CMK (cell line): ENCODE data around the gene MVD.
"Not testable (repeated sequence)": the region's sequence is repeated elsewhere in the genome, so short reads cannot be mapped to it uniquely, and the experiment has no call there.

Source experiments
- DNase-seq: peaks from one replicate; pipeline ENCODE4 v3.0.0-alpha.2; 2010; ENCODE audit warnings: low read depth

The MVD gene

DNA sequence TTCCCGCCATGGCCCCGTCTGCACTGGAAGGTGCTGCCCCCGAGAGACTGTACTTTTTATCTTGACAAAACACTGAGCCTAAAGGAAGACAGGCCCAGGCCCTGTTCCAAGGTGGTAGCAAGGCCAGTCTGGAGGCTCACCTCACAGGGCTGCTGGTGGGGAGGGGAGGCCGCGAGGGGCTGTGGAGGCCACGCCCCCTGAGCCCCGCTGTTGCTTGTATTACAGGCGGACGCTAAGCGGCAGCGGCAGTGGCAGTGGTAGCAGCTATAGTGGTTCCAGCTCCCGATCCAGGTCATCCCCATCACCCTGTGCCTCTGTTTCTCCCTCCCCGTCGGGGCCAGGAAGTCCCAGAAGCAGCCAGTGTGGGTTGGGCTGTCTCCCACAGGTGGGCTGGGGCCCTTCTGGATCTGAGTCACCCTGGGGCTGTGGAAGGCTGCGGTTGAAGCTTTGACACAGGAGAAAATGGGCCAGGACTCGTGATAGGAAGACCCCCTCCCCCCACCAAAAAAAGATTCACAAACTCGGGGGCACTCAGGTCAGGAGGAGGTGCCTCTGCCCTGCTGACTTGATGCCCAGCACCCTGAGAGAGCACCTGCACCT, 37.8 kb downstream of the MVD start:
- no peak for DNase-seq

GRCh38 chr16:88624481-88624880, 38.4 kb downstream of the MVD start:
- DNase-seq = no peak

GRCh38 chr16:88623858-88624257, 39.0 kb downstream of the MVD start:
- no peak for DNase-seq

- DNase-seq = no peak
Observed at GRCh38 chr16:88622866-88623265, 40.0 kb downstream of the MVD start.

GRCh38 chr16:88622125-88622524, 40.8 kb downstream of the MVD start:
- DNase-seq = no peak

GRCh38 chr16:88619859-88620815, 42.8 kb downstream of the MVD start:
- no peak for DNase-seq

DNA sequence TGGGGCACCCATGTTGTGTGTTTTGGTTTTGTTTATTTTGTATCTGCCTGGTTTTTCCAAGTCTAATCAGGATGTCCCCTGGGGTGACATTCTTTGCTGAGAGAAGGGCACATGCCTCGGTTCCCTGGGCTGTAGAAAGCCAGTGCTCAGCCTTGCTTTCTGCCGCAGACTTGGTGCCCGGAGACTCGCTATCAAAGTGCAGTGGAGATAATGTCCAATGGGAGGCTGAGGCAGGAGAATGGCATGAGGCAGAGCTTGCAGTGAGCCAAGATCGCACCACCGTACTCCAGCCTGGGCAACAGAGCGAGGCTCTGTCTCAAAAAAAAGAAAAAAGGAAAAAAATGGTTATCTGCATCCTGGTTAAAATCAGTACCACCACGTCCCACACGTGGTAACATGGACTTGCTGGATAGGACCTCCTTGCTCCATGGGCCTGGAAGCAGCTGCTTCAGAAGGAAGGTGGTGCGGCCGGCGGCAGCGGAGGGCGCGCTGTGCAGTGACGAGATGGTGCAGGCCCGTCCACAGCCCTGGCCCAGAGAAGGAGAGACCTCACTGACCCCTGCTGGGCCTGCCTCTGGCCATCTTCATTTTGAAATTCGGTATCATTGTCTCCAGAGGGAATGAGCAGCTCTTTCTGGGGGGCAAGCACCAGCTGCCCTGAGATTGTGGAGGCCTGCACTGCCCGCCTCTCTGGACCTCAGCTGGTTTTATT, 43.8 kb downstream of the MVD start:
- no peak for DNase-seq

DNA sequence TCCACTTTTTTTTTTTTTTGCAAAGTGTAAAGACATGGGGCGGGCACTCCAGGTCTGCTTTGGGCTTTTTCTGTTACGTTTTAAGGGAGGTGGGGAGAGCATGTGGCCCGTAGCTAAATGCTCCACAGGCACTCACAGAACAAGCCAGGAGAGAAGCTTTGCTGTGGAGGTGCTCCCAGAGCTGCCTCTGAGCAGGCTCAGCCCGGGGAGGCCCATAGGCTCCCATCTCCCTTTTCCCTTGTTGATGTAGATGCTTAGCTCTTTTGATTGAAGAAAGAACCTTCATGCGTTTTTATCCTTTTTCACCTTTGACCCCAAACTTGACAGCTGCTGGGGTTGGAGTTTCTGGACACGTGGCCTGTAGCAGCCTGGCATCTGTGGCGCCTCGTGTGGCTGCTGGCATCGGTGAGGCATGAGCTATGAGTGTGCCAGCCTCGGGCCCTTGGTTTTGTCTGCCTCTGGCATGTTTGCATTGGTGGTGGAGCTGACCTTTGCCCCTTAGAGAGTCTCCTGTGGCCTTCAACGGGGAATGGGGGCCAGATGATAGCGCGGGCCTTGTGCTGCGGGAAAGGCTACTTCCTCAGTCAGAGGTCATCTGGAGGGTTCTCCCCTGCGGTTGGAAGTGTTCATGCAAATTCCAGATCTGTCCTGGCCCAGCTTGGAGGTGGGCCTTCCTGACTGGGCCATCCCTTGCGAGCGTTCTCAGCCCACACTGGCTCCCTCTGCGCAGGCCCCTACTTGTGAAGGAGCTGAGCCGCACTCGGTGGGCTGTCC, 44.5 kb downstream of the MVD start:
- no peak for DNase-seq

DNA sequence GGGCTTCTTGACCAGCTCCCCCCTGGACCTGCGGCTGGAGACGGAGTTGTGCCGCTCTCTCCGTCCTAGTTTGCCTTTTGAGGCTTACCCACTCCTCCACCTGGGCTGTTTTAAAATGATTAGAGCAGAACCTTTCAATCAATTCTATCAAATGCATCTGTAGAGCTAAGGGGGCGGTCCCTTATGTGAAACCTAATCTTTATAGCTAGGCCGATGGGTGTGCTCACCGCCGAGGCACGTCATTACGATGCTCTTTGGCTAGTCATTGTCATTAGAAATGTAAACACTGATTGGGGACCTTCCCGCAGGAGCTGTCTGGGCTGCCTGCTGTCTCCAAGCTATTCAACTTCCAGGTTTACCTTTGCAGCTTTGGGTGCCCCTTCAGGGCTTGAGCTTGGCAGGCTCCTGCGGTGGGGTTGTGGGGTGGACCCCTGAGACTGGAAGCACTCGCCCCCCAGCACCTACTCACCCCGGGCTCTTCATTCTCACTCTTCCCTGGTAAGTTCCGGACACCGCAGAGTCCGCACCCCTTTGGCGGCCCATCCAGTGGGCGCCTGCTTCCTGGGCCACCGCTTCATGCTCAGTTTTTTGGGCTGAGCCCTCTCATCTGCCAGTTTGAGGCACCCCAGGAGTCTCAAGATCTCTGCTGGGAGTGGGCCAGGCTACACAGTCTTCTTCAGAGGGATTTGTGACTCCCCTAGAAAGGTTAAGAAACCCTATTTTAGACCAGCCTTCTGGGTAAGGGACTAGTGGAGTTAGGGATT, 45.4 kb downstream of the MVD start:
- no peak for DNase-seq

DNA sequence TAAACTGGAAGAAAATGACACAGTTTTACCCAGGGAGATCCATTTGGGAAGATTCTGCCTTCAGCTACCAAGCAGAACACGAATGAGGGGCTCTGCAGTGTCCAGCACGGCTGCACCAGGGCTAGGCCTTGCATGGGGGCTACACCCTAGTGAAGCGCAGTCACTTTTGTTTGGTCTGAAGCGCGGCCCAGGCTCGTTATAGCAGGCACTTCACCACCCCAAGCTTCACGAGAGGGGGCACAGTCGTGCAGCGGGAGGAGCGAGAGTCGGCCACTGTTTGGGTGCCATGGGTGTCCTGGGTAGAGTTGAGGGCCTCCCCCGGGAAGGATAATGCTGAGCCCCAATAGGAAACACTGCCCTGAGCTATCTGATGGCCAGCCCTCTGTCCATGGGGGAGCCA, 46.2 kb downstream of the MVD start:
- no peak for DNase-seq

DNA sequence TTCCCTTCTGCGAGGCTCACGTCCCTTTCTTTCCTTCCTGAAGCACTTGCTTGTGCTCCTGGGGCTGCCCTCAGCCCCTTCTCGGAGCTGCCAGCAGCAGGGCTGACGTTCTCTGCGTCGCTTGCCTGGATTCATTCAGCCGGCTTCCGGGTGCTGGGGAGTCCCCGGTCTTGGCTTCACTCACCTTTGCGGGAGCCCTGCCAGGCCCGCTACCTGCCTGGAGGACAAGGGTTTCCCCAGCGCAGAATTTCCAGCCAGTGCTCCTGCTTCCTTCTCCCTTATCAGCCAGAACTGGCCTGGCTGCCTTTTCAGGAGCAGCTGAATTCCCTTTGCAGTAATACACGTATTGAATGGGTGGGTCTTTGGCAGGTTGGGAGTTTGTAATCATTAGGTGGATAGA, 46.6 kb downstream of the MVD start:
- DNase-seq = no peak

DNA sequence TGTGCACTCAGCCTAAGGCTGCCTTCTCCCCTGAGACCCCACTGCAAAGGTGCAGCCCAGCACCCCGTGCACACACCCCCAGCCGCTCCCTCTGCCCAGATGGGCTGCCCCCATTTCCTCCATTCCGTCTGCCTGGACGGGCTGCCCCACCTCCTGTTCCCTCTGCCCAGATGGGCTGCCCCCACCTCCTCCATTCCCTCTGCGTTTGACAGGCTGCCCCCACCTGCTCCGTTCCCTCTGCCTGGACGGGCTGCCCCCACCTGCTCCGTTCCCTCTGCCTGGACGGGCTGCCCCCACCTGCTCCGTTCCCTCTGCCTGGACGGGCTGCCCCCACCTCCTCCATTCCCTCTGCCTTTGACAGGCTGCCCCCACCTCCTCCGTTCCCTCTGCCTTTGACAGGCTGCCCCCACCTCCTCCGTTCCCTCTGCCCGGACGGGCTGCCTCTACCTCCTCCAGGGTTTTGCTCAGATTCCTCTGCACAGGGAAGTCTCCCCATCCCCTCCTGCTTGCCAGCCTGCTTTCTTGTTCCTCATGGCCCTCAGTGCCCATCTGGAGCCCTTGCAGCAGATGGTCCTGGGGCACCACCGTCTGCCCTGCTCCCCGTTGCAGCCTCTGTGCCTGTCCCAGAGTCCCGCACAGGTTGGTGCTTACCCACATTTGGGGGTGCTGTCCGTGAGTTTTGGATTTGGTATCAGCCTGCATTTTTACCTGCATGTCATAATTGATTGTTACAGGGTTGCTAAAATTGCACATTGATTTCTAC, 47.9 kb downstream of the MVD start:
- no peak for DNase-seq

- DNase-seq = no peak
Observed at GRCh38 chr16:88613911-88614817, 48.7 kb downstream of the MVD start.

DNA sequence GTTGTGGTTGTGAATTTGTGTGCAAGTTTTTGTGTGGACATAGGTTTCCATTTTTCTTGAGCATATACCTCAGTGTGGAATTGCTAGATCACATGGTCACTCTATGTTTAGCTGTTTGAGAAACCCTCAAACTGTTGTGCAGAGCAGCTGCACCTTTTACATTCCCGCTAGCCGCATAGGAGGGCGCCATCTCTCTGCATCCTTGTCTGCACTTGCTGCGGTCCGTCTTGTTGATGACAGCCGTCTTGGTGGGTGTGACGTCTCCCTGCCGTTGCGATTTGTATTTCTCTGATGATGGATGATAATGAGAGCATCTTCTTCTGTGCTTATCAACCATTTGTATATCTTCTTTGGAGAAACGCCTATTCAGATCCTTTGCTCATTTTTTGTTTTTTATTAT, 49.6 kb downstream of the MVD start:
- DNase-seq = no peak

DNA sequence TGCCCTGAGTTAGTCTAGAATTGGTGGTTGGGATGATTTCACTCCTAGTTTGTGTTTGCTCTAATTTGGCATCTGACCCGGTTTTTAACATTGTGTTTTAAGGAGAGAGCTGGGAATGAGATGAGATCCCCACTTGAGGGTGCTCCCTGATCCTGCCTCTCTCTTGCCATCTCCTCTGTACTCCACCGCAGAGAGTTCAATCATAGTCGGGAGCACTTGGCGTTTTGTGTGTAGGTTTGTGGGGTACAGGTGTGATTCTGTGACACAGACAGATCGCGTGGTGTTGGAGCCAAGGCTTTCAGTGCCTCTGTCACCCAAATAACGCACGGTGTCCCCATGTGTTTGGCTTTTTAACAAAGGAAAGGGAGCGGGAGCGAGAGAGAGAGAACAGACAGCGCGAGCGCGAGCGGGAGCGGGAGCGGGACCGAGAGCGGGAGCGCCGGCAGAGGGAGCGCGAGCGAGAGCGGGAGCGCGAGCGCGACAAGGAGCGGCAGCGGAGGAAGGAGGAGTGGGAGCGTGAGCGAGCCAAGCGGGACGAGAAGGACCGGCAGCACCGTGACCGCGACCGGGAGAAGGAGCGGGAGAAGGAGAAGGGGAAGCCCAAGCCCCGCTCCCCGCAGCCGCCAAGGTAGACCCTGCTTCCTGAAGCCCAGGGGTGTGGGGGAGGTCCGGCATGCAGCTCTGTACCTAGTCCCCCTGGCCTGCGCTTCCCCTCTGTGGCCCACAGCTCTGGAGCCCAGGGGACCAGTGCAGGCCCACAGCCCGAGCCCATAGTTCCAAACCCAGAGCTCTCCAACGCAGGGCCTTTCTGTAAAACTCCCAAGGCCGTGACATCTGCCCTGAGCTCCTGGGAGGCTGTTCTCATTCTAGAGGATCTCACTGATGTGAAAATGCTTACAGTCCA, 51.7 kb downstream of the MVD start:
- no peak for DNase-seq

DNA sequence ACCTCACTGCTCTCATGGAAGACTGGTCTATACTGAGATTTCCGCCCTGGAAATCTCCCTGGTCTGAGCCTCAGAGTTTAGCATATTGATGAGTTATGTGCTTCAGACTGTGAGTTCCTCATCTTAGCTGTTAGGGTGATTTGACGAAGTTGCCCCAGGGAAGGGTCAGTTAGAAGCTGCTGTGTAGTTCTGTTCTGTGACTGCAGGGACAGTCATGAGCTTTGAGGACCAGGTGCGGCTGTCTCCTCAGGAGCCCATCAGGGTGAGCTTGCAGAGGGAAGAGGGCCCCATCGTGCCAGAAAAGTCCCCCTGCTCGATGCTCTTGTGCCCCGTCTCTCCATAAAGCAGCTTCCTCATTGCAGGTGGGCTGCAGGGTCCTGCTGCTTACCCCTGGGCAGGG, 52.8 kb downstream of the MVD start:
- DNase-seq = no peak

DNA sequence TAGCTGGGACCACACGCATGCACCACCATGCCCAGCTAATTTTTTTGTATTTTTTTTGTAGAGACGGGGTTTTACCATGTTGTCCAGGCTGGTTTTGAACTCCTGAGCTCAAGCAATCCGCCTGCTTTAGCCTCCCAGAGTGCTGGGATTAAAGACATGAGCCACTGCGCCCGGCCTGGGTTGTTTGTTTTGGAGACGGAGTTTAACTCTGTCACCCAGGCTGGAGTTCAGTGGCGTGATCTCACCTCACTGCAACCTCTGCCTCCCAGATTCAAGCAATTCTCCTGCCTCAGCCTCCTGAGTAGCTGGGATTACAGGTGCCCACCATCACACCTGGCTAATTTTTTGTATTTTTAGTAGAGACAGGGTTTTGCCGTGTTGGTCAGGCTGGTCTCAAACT, 53.5 kb downstream of the MVD start:
- not testable (repeated sequence) for DNase-seq

DNA sequence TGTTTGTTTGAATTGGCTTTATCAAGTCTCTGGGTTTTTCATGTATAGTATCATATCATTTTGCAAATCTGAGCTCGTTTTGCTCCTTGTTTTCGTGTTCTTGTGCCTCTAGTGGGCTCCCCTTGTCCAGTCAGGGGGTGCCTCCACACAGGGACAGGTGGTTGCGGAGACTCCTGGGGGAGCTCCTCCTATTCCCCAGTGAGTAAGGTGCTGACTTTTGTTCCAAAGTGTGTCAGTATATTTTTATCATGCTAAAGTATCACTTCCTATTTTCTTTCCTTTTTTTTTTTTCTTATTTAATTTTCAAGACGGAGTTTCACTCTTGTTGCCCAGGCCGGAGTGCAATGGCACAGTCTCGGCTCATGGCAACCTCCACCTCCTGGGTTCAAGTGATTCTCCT, 54.8 kb downstream of the MVD start:
- DNase-seq = no peak
